HT1080 (cell line): ENCODE data around the gene XPOT. TPM values are rescaled to one million over a fixed set of nuclear protein-coding genes. Genes with fewer than 3 reads are reported as not detected.
"Not testable (repeated sequence)": the region's sequence is repeated elsewhere in the genome, so short reads cannot be mapped to it uniquely, and the experiment has no call there.

Experiments used
- DNase-seq: peaks from one replicate; pipeline ENCODE4 v3.0.0-alpha.2; 2015; ENCODE audit warnings: low read depth
- polyA plus RNA-seq, 2 experiments: library from polyadenylated mRNA; depleted of rRNA; stranded (reverse); fragments of >200 nt; gene quantifications; 2 replicates each; pipeline ENCODE4 v1.2.3, GENCODE V29; 2015
- total RNA-seq: library from RNA; depleted of rRNA; stranded (reverse); fragments of >200 nt; shearing (Covaris generic); gene quantifications from 2 replicates; pipeline ENCODE4 v1.2.3, GENCODE V29; 2014; rRNA removed

The XPOT gene
- total RNA-seq, result 88.9 and 93.3 TPM in 2 replicates
- polyA plus RNA-seq (2015; cell fraction: cytosol; rRNA removed), result 126 and 142 TPM in 2 replicates
- 254 and 276 TPM in 2 replicates for polyA plus RNA-seq (2015; cell fraction: nucleus; rRNA removed)

GRCh38 chr12:64403707-64404469 lies at the start of gene XPOT:
XPOT (plus strand) TSS chr12:64404392; CDS start chr12:64410036, 5,644 bp downstream.
- DNase-seq, result peak; percentile 98

DNA sequence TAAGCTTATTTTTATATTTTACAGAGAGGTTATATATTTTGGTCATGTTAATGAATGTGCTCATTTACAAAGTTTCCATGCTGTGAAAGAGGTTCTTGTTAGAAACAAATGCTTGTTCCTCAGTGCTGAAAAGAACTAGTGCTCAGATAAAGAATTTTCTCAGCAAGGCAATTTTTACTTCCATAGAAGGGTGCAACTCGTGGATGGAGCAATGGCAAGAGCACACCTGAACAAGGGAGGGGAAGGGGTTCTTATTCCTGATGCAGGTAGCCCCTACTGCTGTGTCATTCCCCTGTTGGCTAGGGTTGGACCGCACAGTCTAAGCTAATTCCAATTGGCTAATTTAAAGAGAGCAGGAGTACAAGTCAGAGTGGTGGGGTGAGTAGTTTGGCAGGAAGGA lies 48.0 kb upstream of the XPOT start:
- not testable (repeated sequence) for DNase-seq

- DNase-seq, result not testable (repeated sequence)
Observed at GRCh38 chr12:64361173-64361572, 43.0 kb upstream of the XPOT start.

GRCh38 chr12:64362721-64363305 lies 41.4 kb upstream of the XPOT start:
- DNase-seq, result no peak

DNA sequence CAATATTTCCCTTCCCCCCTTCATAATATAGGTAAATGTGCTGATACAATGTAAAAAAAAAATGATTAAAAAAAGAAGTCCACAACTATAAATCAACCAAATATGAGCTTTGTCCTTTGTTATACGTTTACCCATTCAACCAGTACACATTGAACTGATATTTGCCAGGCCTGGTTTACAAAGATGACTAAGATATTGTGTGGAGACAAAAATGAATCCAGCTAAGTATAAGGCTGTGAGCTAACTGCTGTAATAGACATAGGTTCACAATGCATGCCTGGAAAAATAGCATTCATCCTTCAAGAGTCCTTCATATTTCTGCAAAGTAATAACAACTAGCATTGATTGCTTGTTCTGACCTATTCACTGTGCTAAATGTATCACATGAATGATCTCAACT lies 20.5 kb upstream of the XPOT start:
- no peak for DNase-seq

GRCh38 chr12:64385019-64385418 lies 19.2 kb upstream of the XPOT start:
- DNase-seq, result no peak

DNA sequence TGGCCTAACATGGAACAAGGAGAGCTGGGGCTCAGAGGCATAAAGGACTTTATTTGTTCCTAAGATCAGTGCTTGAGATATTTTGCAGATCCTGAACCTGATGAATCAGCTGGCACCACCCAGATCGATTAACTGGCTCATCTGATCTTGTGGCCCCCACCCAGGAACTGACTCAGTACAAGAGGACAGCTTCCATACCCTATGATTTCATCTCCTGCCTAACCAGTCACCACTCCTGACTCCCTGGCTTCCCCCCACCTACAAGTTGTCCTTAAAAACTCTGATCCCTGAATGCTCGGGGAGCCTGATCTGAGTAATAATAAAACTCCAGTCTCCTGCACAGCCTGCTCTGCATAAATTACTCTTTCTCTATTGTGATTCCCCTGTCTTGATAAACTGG lies 18.7 kb upstream of the XPOT start:
- peak; percentile 64 for DNase-seq

- DNase-seq, result no peak
Observed at GRCh38 chr12:64387197-64387816, 16.9 kb upstream of the XPOT start.

DNA sequence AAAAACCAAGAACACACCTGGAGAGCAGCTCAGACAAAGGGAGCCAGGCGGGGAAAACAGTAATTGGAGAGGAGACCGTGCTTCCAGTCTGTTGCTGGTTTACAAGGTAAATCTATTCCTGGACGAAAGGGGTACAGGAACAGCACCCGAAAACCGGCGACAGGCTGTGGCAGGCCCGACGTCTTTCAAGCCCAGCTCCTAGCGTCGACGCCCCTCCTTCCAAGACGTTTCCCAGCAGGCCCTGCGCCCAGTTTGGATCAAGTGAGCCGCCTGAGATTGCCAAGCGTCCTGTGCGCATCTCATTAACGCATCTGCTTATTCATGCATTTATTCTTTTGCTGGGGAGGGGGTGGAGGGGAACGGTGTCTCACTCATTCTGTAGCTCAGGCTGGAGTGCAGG lies 15.0 kb upstream of the XPOT start:
- DNase-seq, result no peak

DNA sequence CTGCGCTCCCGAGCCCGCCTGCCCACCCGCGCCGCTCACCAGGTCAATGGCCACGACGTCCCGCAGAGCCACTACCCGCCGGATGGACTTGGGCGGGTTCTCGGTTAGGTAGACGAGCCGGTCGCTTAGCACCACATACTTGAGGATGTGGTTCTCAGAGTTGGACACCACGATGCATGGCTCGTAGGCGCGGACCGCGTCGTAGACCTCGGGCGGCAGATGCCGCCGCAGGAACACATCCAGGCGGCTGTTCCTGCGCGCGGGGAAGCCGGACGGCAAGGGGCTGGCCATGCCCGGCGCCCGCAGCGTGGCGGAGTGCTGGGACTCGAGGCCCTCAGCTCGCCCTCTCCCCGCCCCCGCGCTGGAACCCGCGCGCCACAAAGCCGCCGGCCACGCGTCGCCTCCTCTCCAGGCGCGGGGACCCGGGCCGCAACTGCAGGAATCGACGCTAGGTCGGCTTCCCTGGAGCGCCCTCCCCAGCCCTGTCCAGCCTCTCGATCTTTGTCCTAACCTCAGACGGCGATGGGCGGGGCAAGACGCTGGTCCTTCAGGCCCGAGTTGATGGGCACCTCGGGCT lies 13.8 kb upstream of the XPOT start, which contains the start of gene C12orf56:
TSS of gene C12orf56 (minus strand) at position 484 of the 577 bp plus-strand sequence. CDS start at position 291, 193 bp downstream.
- DNase-seq, result no peak

- peak; percentile 28 for DNase-seq
Observed at GRCh38 chr12:64392221-64392620, 12.0 kb upstream of the XPOT start.

GRCh38 chr12:64395739-64396138 lies 8.5 kb upstream of the XPOT start:
- no peak for DNase-seq

- peak; percentile 56 for DNase-seq
Observed at GRCh38 chr12:64400041-64400440, 4.2 kb upstream of the XPOT start.

DNA sequence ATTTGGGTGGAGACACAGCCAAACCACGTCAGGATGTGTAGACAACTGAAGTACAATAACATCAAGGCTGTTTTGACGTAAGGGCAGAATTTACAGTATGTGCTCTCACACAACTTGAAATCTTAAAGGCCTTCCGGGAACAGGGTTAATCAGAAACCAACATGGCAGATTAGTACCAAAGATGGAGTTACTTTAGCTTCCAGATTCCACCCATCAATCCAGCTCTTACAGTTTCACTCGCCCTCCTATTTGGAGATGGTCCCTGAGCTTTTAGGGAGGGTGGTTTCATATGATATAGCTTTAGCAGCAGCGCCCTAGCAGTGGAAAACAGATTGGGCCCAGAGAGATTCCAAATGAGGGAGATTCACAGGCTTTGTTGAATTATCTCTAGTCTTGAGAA lies 2.0 kb upstream of the XPOT start:
- no peak for DNase-seq

DNA sequence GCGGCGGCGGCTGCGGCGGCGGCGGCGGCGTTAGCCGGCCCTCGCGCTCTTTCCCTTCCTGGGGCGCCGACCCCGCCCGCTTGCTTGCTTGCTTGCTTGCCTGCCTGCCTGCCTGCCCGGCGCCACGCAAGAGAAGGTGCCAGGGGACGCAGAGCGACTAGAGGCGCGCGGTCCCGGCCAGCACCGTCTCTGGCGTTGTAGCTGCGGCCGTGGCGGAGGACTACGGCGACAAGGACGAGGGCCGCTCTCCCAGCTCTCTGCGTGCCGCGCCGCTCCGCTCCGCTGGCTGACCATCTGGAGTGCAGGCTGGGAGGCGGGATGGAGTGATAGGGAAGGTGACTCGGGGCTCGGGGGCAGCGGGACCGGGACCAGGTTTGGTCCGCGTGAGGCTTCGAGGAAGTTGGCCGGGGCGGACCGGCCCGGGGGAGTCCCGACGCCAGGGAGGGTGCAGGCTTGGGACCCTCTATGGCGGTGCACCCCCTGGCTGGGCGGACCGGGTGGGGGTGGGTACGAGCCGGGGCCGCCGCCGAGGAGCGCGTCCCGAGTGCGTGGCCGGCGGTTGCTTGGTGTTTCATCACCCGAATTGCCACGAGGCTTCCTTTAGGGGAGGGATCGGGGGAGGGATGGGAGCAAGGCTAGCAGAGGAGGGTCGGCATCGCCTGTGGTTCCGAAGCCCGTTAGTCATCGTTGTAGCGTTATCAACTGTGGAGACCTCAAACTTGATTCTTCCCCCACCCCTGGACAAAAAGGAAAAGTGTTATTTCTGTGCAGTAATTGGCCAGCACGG lies 471 bp downstream of the XPOT start:
- DNase-seq, result peak; percentile 71

DNA sequence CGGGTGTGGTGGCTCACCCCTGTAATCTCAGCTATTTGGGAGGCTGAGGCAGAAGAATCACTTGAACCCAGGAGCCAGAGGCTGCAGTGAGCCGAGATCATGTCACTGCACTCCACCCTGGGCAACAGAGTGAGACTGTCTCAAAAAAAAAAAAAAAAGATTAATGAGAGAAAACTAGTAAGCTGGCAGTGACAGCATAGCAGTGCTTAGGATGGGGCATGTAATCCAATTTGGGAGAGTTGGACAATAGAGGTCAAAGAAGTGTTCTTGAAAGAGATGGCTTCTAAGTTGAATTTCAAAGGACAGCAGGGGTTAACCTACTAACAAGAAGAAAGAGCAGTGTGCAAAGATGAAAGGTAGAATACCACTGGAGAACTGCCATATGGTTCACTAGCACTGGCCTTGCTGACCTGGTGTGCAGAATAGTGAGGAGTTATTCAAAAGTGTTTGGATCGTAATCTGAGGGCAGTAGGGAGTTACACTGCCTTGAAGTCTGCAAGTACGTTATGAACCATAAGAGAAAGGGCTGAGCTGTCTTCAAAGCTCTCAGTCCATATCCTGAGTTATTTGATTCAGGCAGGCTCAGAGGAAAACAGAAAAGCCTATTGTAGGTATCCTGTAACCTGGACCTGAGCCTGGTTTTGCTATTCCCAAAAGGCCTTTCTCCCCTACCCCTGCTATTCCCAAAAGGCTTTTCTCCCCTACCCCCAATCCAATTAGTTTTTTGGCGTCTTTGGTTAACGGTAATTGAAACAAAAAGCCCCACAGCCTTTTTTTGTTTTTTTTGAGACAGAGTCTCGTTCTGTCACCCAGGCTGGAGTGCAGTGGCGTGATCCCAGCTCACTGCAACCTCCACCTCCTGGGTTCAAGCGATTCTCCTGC lies 3.4 kb downstream of the XPOT start:
- DNase-seq, result no peak

DNA sequence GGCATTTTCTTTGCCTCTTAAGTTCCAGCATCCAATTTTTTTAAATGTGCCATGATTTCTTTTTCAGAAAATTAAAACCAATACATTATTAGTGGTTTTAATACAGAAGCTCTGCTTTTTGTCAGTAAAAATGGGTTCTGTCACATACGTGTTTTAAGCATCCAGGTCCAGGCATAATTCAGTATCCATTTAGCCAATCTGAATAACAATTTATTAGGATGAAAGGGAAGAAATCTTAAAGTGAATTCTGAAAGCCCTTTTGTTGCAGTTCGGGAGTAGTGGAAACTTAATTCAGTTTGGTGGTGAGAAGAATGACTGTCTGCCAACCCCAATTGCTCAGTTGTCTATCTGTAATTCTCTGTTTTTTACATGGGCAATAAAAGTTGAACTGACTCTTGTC lies 7.2 kb downstream of the XPOT start:
- DNase-seq, result no peak

DNA sequence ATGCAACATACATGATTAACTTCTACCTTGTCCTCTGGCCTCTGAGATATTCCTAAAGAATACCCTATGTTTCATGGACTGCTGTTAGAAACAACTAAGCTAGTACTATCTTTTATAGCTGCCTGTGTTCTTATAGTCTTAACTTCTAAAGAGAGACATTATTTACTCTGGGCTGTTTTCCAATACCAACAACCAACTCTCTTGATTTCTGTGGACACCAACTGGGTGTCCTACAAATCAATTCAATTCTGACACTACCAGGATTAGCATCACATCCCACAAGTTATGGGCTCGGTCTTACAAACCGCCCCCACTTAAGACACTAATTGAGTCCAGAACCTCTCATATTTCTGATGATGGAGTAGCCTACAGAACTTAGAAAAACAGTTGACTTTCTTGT lies 8.3 kb downstream of the XPOT start:
- DNase-seq, result no peak

DNA sequence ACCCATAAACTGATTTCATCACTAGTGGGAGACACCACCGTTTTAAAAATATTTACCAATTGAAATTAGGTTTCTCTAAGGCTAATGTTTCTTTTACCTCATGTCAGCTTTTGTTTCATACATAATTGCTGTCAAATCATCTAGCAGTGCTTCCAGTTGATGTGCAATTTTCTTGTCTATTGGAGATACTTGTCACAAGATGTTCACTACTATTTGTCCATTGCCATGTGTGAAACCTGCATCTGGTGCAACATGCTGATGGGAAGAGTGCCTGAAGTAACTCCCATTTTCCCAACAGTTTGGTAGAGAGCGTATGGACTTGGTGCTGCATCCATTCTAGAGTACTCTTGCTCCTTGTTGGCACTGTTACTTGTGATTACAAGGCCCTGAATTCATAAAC lies 9.7 kb downstream of the XPOT start:
- no peak for DNase-seq

DNA sequence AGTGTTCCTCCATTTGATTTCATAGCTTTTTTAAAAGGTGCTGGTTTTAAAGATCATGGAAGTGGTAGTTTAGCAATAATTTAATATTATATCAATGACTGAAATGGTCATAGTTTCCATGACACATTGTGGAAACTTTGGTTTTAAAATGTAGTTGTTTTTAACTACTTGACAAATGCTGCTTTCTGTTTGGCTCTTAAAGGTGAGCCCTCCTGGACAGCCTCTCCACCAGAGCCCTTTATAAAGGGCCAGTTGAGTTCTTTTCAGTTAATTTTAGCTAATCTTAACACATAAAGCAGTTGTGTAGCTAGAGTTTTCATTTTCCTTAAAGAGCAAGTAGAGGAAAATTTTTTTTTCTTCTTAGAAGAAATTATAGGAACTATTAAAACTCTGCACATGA lies 14.0 kb downstream of the XPOT start:
- no peak for DNase-seq
